ENCODE data around the gene ITSN2.

The ITSN2 gene

DNA sequence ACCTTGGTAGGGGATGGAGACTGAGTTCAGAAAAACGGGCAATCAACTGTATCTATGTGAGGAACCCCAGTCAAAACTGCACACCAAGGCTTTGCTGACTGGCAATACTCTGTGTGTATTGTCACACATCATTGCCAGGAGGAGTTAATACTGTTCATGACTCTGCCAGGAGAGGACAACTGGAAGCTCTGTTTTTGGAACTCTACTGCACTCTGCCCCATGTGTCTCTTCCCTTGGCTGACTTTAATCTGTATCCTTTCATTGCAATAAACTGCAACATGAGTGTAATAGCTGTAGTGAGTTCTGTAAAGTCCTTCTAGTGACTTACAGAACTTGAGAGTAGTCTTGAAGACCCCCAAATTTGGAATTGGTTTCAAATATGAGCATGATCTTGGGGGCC lies 113.2 kb downstream of the ITSN2 start:
- H3K27me3 ChIP-seq, result no peaks in the 10 kb centered on the region
- peaks cover 18% of the 10 kb centered on the region for H3K36me3 ChIP-seq
- no peaks in the 10 kb centered on the region for H3K9me3 ChIP-seq
- TF ChIP-seq, protein P1, sequence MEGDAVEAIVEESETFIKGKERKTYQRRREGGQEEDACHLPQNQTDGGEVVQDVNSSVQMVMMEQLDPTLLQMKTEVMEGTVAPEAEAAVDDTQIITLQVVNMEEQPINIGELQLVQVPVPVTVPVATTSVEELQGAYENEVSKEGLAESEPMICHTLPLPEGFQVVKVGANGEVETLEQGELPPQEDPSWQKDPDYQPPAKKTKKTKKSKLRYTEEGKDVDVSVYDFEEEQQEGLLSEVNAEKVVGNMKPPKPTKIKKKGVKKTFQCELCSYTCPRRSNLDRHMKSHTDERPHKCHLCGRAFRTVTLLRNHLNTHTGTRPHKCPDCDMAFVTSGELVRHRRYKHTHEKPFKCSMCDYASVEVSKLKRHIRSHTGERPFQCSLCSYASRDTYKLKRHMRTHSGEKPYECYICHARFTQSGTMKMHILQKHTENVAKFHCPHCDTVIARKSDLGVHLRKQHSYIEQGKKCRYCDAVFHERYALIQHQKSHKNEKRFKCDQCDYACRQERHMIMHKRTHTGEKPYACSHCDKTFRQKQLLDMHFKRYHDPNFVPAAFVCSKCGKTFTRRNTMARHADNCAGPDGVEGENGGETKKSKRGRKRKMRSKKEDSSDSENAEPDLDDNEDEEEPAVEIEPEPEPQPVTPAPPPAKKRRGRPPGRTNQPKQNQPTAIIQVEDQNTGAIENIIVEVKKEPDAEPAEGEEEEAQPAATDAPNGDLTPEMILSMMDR (IDR thresholded peaks at IDR 0.05; ENCODE audit: low read depth, low read length), result no peak
- H3K4me1 ChIP-seq, result no peaks in the 10 kb centered on the region
- H3K4me3 ChIP-seq (ENCODE audit: low read depth, low read length), result no peak overlapping the region
- no peak for DNase-seq

DNA sequence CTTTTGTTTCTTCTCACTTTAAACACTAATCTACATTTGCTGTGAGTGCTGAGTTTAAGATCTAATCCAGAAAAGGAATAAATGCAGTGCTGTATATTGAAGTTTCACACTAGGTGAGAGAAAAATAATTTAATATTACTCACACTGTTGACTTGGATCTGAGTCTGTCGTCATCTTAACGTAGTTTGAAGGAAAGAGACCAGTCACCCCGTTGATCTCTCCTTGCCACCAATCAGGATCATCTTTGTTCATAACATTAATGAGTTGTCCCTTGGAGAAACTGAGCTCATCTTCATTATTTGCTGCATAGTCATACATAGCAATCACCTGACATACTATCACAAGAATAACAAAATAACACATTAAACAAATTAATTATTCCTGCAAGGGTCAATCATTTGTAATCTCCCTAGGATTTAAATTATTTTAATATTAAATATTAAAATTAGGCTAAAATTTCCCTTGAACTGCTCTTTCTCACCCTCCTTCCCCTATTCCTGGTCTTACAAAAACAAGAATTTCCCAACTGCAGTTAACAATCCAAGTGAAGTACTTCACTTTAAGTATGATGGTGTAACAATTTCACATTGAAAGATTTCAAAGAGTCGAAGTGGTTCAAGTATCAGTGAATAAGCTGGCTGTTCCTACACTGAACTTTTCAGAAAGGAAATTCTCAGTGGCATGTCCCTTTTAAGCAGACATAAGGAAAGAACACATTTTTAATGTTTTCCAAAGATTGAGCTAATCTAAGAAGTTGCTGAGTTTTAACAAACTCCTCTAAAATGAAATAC lies 114.2 kb downstream of the ITSN2 start:
- Histone ChIP-seq H3K36me3 (peaks cover 14% of the 10 kb centered on the region), H3K4me1 (no peaks in the 10 kb centered on the region), H3K27me3 (no peaks in the 10 kb centered on the region), H3K9me3 (no peaks in the 10 kb centered on the region), H3K4me3 (ENCODE audit: low read depth, low read length) (no peak overlapping the region)
- no peak for DNase-seq
- TF ChIP-seq, protein P1 (IDR thresholded peaks at IDR 0.05; ENCODE audit: low read depth, low read length), result no peak

DNA sequence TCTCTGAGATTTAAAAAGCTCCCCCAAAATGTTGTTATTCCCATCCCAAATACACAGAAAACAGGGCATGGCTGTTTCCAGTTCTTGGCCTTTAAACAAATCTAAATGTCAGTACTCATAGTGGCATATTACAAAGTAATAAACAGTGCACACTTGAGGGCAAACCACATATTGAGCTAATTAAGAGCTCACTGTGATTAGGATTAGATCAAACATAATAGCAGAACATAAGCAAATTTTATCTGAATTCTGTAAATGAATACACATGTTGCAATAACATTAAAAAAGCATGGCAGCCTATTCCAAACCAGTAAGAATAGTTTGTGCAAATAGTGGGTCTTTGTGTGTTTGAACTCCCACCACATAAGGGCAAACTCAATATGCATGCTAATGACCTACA lies 118.8 kb downstream of the ITSN2 start:
- DNase-seq, result no peak
- Histone ChIP-seq H3K9me3 (no peaks in the 10 kb centered on the region), H3K36me3 (peaks cover 8% of the 10 kb centered on the region), H3K4me1 (0 out of 2 replicates have a peak, but pooled peaks cover 2% of the 10 kb centered on the region), H3K4me3 (ENCODE audit: low read depth, low read length) (no peak overlapping the region), H3K27me3 (no peaks in the 10 kb centered on the region)
- TF ChIP-seq, protein P1 (IDR thresholded peaks at IDR 0.05; ENCODE audit: low read depth, low read length), result no peak

DNA sequence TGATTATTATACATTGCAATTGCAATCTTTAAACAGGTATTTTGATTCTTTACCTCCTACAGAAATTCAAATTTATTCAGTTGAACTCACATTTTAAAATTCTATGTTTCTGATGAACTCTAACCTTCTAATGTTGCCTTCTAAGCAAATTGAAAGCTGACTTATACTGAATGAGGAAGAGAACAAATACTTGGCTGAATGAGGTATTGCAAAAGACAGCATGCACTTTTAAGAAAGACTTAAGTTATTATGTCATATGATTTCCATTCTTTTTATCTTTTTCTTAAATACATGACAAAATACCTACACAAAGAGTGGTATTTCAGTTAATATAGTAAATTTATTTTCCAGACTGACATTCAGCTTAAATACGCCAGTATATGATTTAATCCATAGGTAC lies 120.8 kb downstream of the ITSN2 start:
- H3K36me3 ChIP-seq, result no peaks in the 10 kb centered on the region
- H3K9me3 ChIP-seq, result no peaks in the 10 kb centered on the region
- DNase-seq, result no peak
- H3K4me3 ChIP-seq (ENCODE audit: low read depth, low read length), result no peak overlapping the region
- TF ChIP-seq, protein P1 (IDR thresholded peaks at IDR 0.05; ENCODE audit: low read depth, low read length), result no peak
- H3K27me3 ChIP-seq, result no peaks in the 10 kb centered on the region
- H3K4me1 ChIP-seq, result 0 out of 2 replicates have a peak, but pooled peaks cover 2% of the 10 kb centered on the region

DNA sequence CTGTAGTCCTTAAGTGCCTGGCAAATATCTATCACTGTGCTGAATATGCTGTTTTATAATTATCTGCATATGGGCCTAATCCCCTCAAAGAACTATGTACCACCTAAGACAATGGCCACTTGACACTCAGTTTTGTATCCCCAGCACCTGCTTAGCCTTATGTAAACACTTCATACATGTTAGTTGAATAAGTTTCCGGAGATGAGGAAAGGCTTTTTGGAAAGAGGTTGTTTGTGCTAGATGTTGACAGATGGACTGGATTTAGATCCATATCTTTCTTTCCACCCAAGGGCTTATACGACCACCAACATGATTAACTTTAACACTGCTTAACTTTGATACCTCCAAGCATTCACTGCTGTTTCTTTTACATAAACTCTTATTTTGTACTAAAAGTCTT lies 122.2 kb downstream of the ITSN2 start:
- TF ChIP-seq, protein P1 (IDR thresholded peaks at IDR 0.05; ENCODE audit: low read depth, low read length), result no peak
- Histone ChIP-seq H3K4me3 (ENCODE audit: low read depth, low read length) (no peak overlapping the region), H3K9me3 (no peaks in the 10 kb centered on the region), H3K27me3 (no peaks in the 10 kb centered on the region), H3K4me1 (0 out of 2 replicates have a peak, but pooled peaks cover 2% of the 10 kb centered on the region), H3K36me3 (no peaks in the 10 kb centered on the region)
- no peak for DNase-seq

DNA sequence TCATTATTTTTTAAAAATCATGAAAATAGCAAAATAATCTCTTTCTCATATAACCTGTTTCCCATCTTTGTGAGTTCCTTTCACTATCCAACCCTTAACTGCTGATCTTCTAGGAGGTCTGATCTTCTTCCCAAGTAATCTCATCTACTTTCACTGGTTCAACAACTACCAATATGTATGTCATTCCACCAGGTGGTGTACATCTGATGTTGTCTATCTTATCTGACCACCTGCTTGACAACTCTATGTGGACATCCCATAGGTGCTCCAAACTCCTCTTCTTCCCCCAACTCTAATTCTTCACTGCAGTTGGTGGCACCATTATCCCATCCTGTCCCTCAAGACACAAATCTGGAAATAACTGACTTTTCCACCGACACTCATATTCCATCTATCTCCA lies 123.0 kb downstream of the ITSN2 start:
- H3K9me3 ChIP-seq, result no peaks in the 10 kb centered on the region
- TF ChIP-seq, protein P1 (IDR thresholded peaks at IDR 0.05; ENCODE audit: low read depth, low read length), result no peak
- no peaks in the 10 kb centered on the region for H3K36me3 ChIP-seq
- no peaks in the 10 kb centered on the region for H3K27me3 ChIP-seq
- no peak for DNase-seq
- 0 out of 2 replicates have a peak, but pooled peaks cover 2% of the 10 kb centered on the region for H3K4me1 ChIP-seq
- no peak overlapping the region for H3K4me3 ChIP-seq (ENCODE audit: low read depth, low read length)

Measured in BE2C (cell line).